ENCODE measurements around the gene THYN1. TPM values are rescaled to one million over a fixed set of nuclear protein-coding genes. Genes with fewer than 3 reads are reported as not detected.
A peak's percentile ranks its signal among the peaks of the same experiment; 100 is the strongest.

THYN1 gene
- total and polyA plus RNA-seq, 2 donors = 78.4 to 117 TPM

DNA sequence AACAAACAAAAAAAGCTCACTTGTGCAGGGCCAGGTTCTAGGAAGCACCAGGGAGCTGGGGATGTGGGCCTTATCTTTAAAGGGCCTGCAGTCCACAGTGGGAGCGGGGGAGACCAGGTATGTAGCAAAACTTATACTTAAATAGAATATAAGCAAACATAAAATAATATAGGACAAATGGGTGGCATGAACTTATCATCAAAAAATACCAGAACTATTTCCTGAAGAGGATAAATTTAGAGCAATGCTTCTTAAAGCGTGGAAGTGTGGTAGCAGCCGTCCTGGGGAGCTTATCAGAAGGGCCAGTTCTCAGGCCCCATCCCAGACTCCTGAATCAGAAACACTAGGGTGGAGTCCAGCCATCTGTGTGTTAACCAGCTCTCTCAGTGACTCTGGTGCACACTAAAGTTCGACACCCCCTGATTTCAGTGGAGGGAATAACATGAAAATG lies 19.4 kb downstream of the THYN1 start:
- DNase-seq (ENCODE audit: low read depth in 6 of 9, low spot score in 9 of 9) = no peak
- H3K9me3 ChIP-seq (ENCODE audit: control insufficient read depth in 2 of 2, insufficient read depth in 1 of 2, low read length in 1 of 2) = no peaks in the 10 kb centered on the region

DNA sequence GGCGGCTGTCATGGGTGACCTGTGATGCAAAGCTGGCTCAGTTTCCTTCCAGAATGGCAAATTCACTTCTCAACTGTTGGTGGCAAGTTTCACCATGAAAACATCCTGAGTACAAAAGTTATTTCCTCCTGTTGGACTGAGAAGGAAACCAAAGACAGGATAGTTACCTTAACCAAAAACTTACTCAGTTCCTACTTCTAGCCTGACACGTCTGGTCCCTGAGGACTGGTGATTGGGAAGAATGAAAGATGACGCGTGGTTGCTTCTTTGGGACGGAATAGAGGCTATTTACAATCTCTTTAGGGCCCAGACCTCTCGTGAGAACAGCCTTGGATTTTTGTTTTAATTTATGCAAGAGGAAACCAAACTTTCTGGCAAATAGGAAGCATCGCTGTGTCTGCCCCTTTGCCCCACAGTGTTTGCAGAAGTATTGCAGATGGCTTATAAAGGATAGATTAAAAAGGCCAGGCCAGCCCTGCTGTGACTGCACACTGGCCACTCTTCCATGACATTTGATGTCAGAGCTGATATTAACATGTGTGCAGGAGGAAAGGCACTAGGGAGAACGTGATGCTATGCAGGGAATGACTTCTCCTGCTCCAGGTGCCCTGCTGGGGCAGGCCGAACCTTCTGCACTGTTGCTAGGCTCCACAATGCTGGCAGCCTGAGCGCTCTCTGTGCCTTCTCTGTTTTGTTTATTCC lies 21.0 kb downstream of the THYN1 start:
- no peak overlapping the region for H3K4me3 ChIP-seq (ENCODE audit: low read length in 2 of 2)
- DNase-seq (ENCODE audit: low read depth in 6 of 9, low spot score in 9 of 9) = no peak
- no peaks in the 10 kb centered on the region for H3K27me3 ChIP-seq (ENCODE audit: control insufficient read depth in 2 of 2, insufficient read depth in 1 of 2, low read length in 1 of 2)
- no peaks in the 10 kb centered on the region for H3K9me3 ChIP-seq (ENCODE audit: control insufficient read depth in 2 of 2, insufficient read depth in 1 of 2, low read length in 1 of 2)
- peaks cover 22 to 38% of the 10 kb centered on the region in 2 donors for H3K36me3 ChIP-seq (ENCODE audit: control insufficient read depth in 2 of 2, insufficient read depth in 2 of 2, low read length in 1 of 2)
- H3K4me1 ChIP-seq (ENCODE audit: control insufficient read depth in 2 of 2, insufficient read depth in 2 of 2, low read length in 2 of 2) = peaks cover 8 to 28% of the 10 kb centered on the region in 2 donors
- H3K27ac ChIP-seq (ENCODE audit: low read depth in 1 of 2, low read length in 1 of 2) = no peak overlapping the region
- WGBS = 84% methylated on average over 10 of the region's 10 CpGs

More for the DNA sequence above, 19.4 kb downstream of the THYN1 start:
- H3K4me3 ChIP-seq (ENCODE audit: low read length in 2 of 2) = no peak overlapping the region
- WGBS = over 99% methylated on average over 4 of the region's 4 CpGs
- H3K27ac ChIP-seq (ENCODE audit: low read depth in 1 of 2, low read length in 1 of 2) = no peak overlapping the region
- peaks cover 3 to 18% of the 10 kb centered on the region in 2 donors for H3K4me1 ChIP-seq (ENCODE audit: control insufficient read depth in 2 of 2, insufficient read depth in 2 of 2, low read length in 2 of 2)
- peaks cover 25 to 44% of the 10 kb centered on the region in 2 donors for H3K36me3 ChIP-seq (ENCODE audit: control insufficient read depth in 2 of 2, insufficient read depth in 2 of 2, low read length in 1 of 2)
- H3K27me3 ChIP-seq (ENCODE audit: control insufficient read depth in 2 of 2, insufficient read depth in 1 of 2, low read length in 1 of 2) = no peaks in the 10 kb centered on the region

DNA sequence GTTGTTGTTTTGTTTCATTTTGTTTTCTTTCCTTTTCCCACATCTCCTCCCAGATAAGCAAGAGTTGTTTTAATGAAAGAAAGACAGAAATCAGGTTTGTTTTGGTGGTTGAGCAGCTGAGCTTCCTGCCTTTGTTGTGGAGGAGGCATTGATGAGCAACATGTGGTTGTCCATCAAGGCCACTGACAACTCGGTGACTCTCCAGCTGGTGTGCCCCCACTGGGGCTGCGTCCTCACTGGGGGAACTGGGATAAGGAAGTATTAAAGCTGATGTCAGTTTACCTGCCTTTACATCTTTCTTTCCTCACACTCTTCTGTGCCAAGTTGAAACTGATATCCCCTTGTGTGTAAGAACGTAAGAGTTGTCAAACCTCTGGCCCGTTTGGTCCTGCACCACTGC lies 22.8 kb downstream of the THYN1 start:
- no peaks in the 10 kb centered on the region for H3K27me3 ChIP-seq (ENCODE audit: control insufficient read depth in 2 of 2, insufficient read depth in 1 of 2, low read length in 1 of 2)
- 64% methylated on average over 4 of the region's 4 CpGs for WGBS
- no peak for DNase-seq (ENCODE audit: low read depth in 6 of 9, low spot score in 9 of 9)
- no peaks in the 10 kb centered on the region for H3K9me3 ChIP-seq (ENCODE audit: control insufficient read depth in 2 of 2, insufficient read depth in 1 of 2, low read length in 1 of 2)
- H3K4me3 ChIP-seq (ENCODE audit: low read length in 2 of 2) = no peak overlapping the region
- no peak overlapping the region for H3K27ac ChIP-seq (ENCODE audit: low read depth in 1 of 2, low read length in 1 of 2)
- H3K4me1 ChIP-seq (ENCODE audit: control insufficient read depth in 2 of 2, insufficient read depth in 2 of 2, low read length in 2 of 2) = peaks cover 22 to 44% of the 10 kb centered on the region in 2 donors
- peaks cover 7 to 25% of the 10 kb centered on the region in 2 donors for H3K36me3 ChIP-seq (ENCODE audit: control insufficient read depth in 2 of 2, insufficient read depth in 2 of 2, low read length in 1 of 2)

DNA sequence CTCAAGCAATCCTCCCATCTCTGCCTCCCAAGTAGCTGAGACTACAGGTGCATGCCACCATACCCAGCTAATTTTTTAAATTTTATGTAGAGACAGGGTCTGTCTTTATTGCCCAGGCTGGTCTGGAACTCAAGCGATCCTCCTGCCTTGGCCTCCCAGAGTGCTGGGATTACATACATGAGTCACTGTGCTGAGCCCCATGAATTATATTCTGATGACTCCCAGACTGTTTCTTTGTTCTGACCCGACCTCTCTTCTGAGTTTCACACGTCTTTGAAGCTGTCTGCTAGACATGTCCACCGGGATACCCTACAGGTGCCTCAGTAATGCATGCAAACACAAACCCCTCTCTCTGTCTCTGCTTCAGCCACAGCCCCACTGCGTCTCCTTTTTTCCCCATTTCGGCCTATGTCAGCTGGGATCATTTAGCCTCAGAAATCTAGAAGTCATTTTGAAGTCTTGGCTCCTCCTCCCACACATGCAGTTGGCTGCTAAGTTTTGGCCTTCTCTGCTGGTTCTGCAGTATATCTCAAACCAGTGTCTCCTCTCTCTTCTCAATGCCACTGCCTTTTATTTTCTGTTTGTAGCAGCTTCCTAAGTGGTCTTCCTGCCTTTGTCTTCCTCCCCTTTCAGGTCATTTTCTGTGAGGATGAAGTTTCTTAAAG lies 23.9 kb downstream of the THYN1 start:
- no peaks in the 10 kb centered on the region for H3K9me3 ChIP-seq (ENCODE audit: control insufficient read depth in 2 of 2, insufficient read depth in 1 of 2, low read length in 1 of 2)
- H3K27ac ChIP-seq (ENCODE audit: low read depth in 1 of 2, low read length in 1 of 2) = no peak overlapping the region
- peaks cover 22 to 45% of the 10 kb centered on the region in 2 donors for H3K4me1 ChIP-seq (ENCODE audit: control insufficient read depth in 2 of 2, insufficient read depth in 2 of 2, low read length in 2 of 2)
- no peak for DNase-seq (ENCODE audit: low read depth in 6 of 9, low spot score in 9 of 9)
- no peaks in the 10 kb centered on the region for H3K27me3 ChIP-seq (ENCODE audit: control insufficient read depth in 2 of 2, insufficient read depth in 1 of 2, low read length in 1 of 2)
- peaks cover 0 to 16% of the 10 kb centered on the region in 2 donors for H3K36me3 ChIP-seq (ENCODE audit: control insufficient read depth in 2 of 2, insufficient read depth in 2 of 2, low read length in 1 of 2)
- H3K4me3 ChIP-seq (ENCODE audit: low read length in 2 of 2) = no peak overlapping the region
- 97% methylated on average over 6 of the region's 6 CpGs for WGBS

DNA sequence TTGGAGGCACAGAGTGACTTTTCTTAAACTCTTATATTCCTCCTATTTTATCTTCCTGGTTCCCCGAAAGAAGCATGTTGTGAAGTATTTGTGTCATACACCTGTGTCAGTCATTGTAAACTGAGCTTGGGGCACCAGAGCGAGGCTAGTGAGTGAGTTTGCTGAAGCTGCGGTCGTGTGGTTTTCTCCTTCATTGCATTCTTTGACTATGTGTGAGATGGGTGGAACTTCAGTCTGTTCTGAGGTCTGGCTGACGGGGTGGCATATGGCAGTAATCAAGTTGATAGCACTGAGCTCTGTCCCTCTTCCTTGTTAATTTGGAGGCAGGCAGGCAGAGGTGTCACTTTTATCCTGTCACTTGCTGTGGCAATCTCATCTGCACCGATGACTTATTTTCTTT lies 24.5 kb downstream of the THYN1 start:
- Histone ChIP-seq H3K27me3 (ENCODE audit: control insufficient read depth in 2 of 2, insufficient read depth in 1 of 2, low read length in 1 of 2) (no peaks in the 10 kb centered on the region), H3K27ac (ENCODE audit: low read depth in 1 of 2, low read length in 1 of 2) (no peak overlapping the region), H3K9me3 (ENCODE audit: control insufficient read depth in 2 of 2, insufficient read depth in 1 of 2, low read length in 1 of 2) (no peaks in the 10 kb centered on the region), H3K4me1 (ENCODE audit: control insufficient read depth in 2 of 2, insufficient read depth in 2 of 2, low read length in 2 of 2) (peaks cover 22 to 45% of the 10 kb centered on the region in 2 donors), H3K4me3 (ENCODE audit: low read length in 2 of 2) (no peak overlapping the region), H3K36me3 (ENCODE audit: control insufficient read depth in 2 of 2, insufficient read depth in 2 of 2, low read length in 1 of 2) (peaks cover 0 to 16% of the 10 kb centered on the region in 2 donors)
- WGBS = 81% methylated on average over 6 of the region's 6 CpGs
- peak in 4 of 9 donors; percentile 36 to 65 (median 40) for DNase-seq (ENCODE audit: low read depth in 6 of 9, low spot score in 9 of 9)

DNA sequence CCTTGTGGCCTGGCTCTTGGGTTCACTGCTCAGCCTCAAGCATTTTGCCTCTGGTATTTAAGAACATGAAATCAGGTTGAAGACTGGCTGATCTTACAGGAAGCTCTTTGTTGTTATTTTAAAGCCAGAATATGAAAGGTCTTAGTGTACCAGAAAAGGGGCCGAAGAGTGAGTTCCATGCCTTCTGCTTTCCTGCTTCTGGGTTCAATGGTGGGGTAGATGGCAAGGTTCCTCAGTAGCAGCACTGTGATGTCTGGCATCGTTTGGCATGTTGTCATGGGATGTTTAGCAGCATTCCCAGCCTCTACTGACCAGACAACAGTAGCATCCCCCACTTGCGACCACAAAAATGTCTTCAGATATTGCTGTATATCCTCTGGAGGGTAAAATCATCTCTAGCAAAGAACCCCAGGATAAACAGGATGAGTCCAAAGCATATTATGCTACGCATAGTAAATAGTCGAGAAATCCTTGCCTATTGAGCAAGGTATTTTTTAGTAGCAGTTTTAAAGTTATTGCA lies 26.3 kb downstream of the THYN1 start:
- peak in 1 of 9 donors; percentile 24 for DNase-seq (ENCODE audit: low read depth in 6 of 9, low spot score in 9 of 9)
- Histone ChIP-seq H3K4me1 (ENCODE audit: control insufficient read depth in 2 of 2, insufficient read depth in 2 of 2, low read length in 2 of 2) (peaks cover 29 to 56% of the 10 kb centered on the region in 2 donors), H3K4me3 (ENCODE audit: low read length in 2 of 2) (peak overlapping the region in 1 of 2 donors; percentile 88), H3K27ac (ENCODE audit: low read depth in 1 of 2, low read length in 1 of 2) (peak overlapping the region in 1 of 2 donors; percentile 15), H3K9me3 (ENCODE audit: control insufficient read depth in 2 of 2, insufficient read depth in 1 of 2, low read length in 1 of 2) (no peaks in the 10 kb centered on the region), H3K27me3 (ENCODE audit: control insufficient read depth in 2 of 2, insufficient read depth in 1 of 2, low read length in 1 of 2) (no peaks in the 10 kb centered on the region), H3K36me3 (ENCODE audit: control insufficient read depth in 2 of 2, insufficient read depth in 2 of 2, low read length in 1 of 2) (peaks cover 0 to 16% of the 10 kb centered on the region in 2 donors)
- 89% methylated on average over 5 of the region's 5 CpGs for WGBS

DNA sequence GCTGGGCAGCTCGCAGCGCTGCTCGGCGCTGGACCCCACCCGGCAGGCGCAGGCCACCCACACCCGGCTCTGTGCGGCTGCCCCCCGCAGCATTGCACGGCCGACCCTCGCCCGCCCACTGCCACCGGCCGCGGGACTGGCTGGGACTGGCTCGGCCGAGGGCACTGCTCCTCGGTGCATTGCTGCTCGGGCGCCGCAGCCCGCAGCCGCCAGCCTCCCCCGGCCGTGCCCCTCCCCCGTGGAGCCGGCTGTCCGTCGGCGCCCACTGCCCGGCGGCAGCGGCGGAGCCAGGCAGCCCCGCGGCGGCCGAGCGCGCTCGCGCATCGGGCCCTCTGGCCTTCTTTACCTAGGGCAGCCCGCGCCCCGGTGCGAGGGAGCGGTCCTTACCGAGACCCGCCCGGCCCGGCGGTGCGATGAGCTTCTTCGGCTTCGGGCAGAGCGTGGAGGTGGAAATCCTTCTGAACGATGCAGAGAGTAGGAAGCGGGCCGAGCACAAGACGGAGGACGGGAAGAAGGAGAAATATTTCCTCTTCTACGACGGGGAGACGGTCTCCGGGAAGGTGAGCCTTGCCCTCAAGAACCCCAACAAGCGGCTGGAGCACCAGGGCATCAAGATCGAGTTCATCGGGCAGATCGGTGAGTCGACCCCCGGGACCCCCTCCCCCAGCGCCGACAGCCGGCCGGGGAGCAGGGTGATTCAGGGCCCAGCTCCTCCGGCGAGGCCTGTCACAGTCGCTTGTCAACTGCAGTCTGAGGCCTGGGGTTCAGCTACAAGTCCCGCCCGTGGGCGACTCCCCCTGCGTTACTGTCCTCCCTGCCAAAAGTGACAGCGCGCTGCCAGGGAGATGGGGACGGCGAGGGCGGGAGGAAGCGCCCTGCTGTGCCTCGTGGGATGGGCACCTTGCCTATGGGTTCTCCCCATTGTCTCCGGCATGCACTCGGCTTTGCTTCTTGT lies 28.2 kb downstream of the THYN1 start:
- peaks cover 7% of the 10 kb centered on the region in 2 donors for H3K36me3 ChIP-seq (ENCODE audit: control insufficient read depth in 2 of 2, insufficient read depth in 2 of 2, low read length in 1 of 2)
- H3K4me3 ChIP-seq (ENCODE audit: low read length in 2 of 2) = peak overlapping the region; percentile 75 to 88
- H3K27me3 ChIP-seq (ENCODE audit: control insufficient read depth in 2 of 2, insufficient read depth in 1 of 2, low read length in 1 of 2) = no peaks in the 10 kb centered on the region
- H3K4me1 ChIP-seq (ENCODE audit: control insufficient read depth in 2 of 2, insufficient read depth in 2 of 2, low read length in 2 of 2) = peaks cover 26 to 50% of the 10 kb centered on the region in 2 donors
- peak in 7 of 9 donors; percentile 38 to 76 (median 55) for DNase-seq (ENCODE audit: low read depth in 6 of 9, low spot score in 9 of 9)
- H3K27ac ChIP-seq (ENCODE audit: low read depth in 1 of 2, low read length in 1 of 2) = peak overlapping the region; percentile 64 to 76
- WGBS = under 1% methylated on average over 93 of the region's 93 CpGs
- H3K9me3 ChIP-seq (ENCODE audit: control insufficient read depth in 2 of 2, insufficient read depth in 1 of 2, low read length in 1 of 2) = no peaks in the 10 kb centered on the region

DNA sequence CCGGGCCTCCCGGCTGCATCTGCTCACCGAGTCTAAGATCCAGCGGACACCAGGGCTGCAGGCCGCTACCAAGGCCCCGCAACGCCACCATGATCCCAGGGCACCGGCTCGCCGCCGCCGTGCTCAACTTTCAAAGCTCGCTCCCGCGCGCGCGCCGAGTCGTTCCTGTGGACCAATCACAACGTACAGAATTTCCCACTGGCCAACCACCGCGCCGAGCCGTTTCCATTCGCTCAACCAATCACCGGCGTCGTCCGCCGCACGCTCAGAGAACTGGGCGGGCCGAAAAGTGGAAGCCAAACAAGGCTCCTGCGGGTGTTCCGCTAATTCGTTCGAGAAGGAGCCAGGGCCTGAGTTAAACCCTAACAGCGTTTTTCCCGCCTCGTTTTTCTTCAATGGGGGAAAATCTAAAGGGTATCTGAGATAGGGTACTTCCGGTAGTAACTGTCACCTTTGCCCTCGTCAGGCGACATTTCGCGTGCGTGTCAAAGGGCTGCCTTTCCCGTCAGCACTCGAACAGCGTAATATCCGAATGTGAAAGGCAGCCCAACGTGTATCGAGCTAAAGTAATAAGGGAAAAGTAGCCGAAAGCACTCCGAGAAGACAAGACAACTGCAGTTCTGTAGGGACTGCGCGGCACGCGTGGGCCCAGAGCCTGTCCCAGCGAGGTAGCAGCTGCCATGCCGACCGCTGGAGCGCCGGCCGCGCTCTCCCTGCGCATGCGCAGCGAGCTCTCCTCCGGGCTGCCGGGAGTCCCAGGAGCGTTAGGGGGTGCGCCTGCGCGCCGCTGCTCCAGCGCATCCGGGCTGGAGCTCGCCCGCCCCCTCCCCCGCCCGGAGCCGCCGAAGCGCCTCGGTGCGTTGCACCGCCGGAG lies 29.1 kb downstream of the THYN1 start, which contains the start of the genes NCAPD3 and VPS26B:
Gene NCAPD3 (minus strand): TSS at position 132 of the 874 bp plus-strand sequence. CDS start 41 bp downstream, at position 91.
Gene VPS26B (plus strand): TSS at position 836 of the 874 bp plus-strand sequence. CDS start 452 bp downstream, outside the sequence.
- Histone ChIP-seq H3K27me3 (ENCODE audit: control insufficient read depth in 2 of 2, insufficient read depth in 1 of 2, low read length in 1 of 2) (no peaks in the 10 kb centered on the region), H3K4me1 (ENCODE audit: control insufficient read depth in 2 of 2, insufficient read depth in 2 of 2, low read length in 2 of 2) (peaks cover 26 to 41% of the 10 kb centered on the region in 2 donors), H3K4me3 (ENCODE audit: low read length in 2 of 2) (peak within 1 kb of the TSS; percentile 83 to 88), H3K9me3 (ENCODE audit: control insufficient read depth in 2 of 2, insufficient read depth in 1 of 2, low read length in 1 of 2) (no peaks in the 10 kb centered on the region), H3K27ac (ENCODE audit: low read depth in 1 of 2, low read length in 1 of 2) (peak within 1 kb of the TSS; percentile 93 to 95), H3K36me3 (ENCODE audit: control insufficient read depth in 2 of 2, insufficient read depth in 2 of 2, low read length in 1 of 2) (peaks cover 6 to 14% of the 10 kb centered on the region in 2 donors)
- DNase-seq (ENCODE audit: low read depth in 6 of 9, low spot score in 9 of 9) = peak; percentile 89 to 98 (median 94)
- under 1% methylated on average over 89 of the region's 89 CpGs for WGBS

Measured in thymus (tissue), 11 donors.